Activated naive CD4-positive, alpha-beta T cell treated with anti-CD3 and anti-CD28 coated beads, Interleukin-2, amount 50 U/mL, for 16 hours (primary cell): ENCODE results near the gene COQ5.
"Not testable (repeated sequence)": the region's sequence is repeated elsewhere in the genome, so short reads cannot be mapped to it uniquely, and the experiment has no call there.

Experiments used
- DNase-seq: peaks from one replicate; pipeline ENCODE4 v3.0.0-alpha.2; 2020

COQ5 gene

GRCh38 chr12:120528861-120529525, at the start of gene COQ5:
Gene COQ5, minus strand, starts transcription at chr12:120529158. Its CDS starts 17 bp downstream, at chr12:120529141.
- peak; percentile 86 for DNase-seq

- no peak for DNase-seq
These were observed 45.1 kb upstream of the COQ5 start for GRCh38 chr12:120574106-120574505.

- no peak for DNase-seq
These were observed 44.6 kb upstream of the COQ5 start for GRCh38 chr12:120573560-120573959.

- DNase-seq: no peak
These were observed 42.3 kb upstream of the COQ5 start for GRCh38 chr12:120571299-120571698.

GRCh38 chr12:120563495-120563894, 34.5 kb upstream of the COQ5 start:
- DNase-seq: no peak

- no peak for DNase-seq
These were observed 33.9 kb upstream of the COQ5 start for GRCh38 chr12:120562906-120563305.

GRCh38 chr12:120557589-120557988, 28.6 kb upstream of the COQ5 start:
- no peak for DNase-seq

- no peak for DNase-seq
These were observed 25.7 kb upstream of the COQ5 start for GRCh38 chr12:120554678-120555077.

- no peak for DNase-seq
These were observed 17.1 kb upstream of the COQ5 start for GRCh38 chr12:120546050-120546386.

- DNase-seq: no peak
These were observed 15.7 kb upstream of the COQ5 start for GRCh38 chr12:120544691-120545090.

GRCh38 chr12:120542166-120542565, 13.2 kb upstream of the COQ5 start:
- no peak for DNase-seq

GRCh38 chr12:120540445-120540844, 11.5 kb upstream of the COQ5 start:
- no peak for DNase-seq

- no peak for DNase-seq
These were observed 10.3 kb upstream of the COQ5 start for GRCh38 chr12:120539303-120539702.

GRCh38 chr12:120538281-120539156, 9.6 kb upstream of the COQ5 start:
- no peak for DNase-seq

- DNase-seq: no peak
These were observed 8.9 kb upstream of the COQ5 start for GRCh38 chr12:120537856-120538220.

GRCh38 chr12:120536064-120536791, 7.3 kb upstream of the COQ5 start:
- DNase-seq: no peak

- DNase-seq: peak; percentile 62
These were observed 6.0 kb upstream of the COQ5 start for GRCh38 chr12:120534703-120535655.

- peak; percentile 66 for DNase-seq
These were observed 5.3 kb upstream of the COQ5 start, which contains the start of gene RNF10 for GRCh38 chr12:120534203-120534702. Gene RNF10, plus strand, starts transcription at chr12:120534356. Its CDS starts 456 bp downstream, at chr12:120534812.

GRCh38 chr12:120532701-120533238, 3.8 kb upstream of the COQ5 start:
- no peak for DNase-seq

GRCh38 chr12:120530418-120530761, 1.4 kb upstream of the COQ5 start:
- not testable (repeated sequence) for DNase-seq

- DNase-seq: no peak
These were observed 871 bp upstream of the COQ5 start for GRCh38 chr12:120529641-120530417.
